GM12891 (cell line): ENCODE results near the gene NLK.

Experiments used
- POLR2A ChIP-seq: IDR thresholded peaks from 2 replicates; pipeline ENCODE4 v1.6.1; 2011; ENCODE audit warnings: low read depth, low read length, control low read depth
- POLR2AphosphoS5 ChIP-seq: IDR thresholded peaks from 2 replicates; pipeline ENCODE4 v1.6.1; 2011; ENCODE audit warnings: low read depth, low read length, control low read depth
- SPI1 ChIP-seq: IDR thresholded peaks from 2 replicates; pipeline ENCODE4 v1.6.1; 2011; ENCODE audit warnings: low read depth, low read length, control low read depth
- TAF1 ChIP-seq: IDR thresholded peaks from 2 replicates; pipeline ENCODE4 v1.6.1; 2011; ENCODE audit warnings: low read depth, low read length, control low read depth

- no peak for TF ChIP-seq POLR2AphosphoS5
- no peak for TF ChIP-seq POLR2A
- no peak for TF ChIP-seq TAF1
- no peak for TF ChIP-seq SPI1
Measured at GRCh38 chr17:28119560-28119959, 77.1 kb downstream of the NLK start.
